Measurements from ENCODE around the gene ENO3.

DNA sequence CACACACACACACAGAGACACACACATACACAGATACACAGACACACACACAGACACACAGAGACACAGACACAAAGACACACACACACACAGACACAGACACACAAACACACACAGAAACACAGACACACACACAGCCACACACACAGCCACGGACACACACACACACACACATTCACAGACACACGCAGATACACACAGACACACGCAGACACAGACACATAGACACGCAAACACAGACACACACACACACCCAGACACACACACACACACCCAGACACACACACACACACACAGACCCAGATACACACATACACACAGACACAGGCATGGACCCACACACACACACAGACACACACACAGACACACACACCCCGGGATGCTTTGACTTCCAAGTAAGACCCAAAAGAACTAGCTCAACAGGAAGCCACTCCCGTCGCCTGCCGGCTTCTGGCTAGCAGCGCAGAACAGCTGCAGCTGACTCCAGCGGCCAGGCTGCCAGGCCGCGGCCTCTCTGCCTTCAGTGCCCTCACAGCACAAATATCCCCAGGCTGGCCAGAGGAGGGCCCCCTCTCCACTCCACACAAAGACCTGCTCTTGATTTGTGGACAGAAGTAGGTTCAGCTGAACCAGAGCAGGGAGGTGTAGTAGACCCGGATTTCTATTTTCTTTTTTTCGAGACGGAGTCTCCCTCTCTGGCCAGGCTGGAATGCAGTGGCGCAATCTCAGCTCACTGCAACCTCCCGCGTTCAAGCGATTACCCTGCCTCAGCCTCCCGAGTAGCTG, 42.0 kb upstream of the ENO3 start:
- TF ChIP-seq, protein P1, sequence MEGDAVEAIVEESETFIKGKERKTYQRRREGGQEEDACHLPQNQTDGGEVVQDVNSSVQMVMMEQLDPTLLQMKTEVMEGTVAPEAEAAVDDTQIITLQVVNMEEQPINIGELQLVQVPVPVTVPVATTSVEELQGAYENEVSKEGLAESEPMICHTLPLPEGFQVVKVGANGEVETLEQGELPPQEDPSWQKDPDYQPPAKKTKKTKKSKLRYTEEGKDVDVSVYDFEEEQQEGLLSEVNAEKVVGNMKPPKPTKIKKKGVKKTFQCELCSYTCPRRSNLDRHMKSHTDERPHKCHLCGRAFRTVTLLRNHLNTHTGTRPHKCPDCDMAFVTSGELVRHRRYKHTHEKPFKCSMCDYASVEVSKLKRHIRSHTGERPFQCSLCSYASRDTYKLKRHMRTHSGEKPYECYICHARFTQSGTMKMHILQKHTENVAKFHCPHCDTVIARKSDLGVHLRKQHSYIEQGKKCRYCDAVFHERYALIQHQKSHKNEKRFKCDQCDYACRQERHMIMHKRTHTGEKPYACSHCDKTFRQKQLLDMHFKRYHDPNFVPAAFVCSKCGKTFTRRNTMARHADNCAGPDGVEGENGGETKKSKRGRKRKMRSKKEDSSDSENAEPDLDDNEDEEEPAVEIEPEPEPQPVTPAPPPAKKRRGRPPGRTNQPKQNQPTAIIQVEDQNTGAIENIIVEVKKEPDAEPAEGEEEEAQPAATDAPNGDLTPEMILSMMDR (IDR thresholded peaks at IDR 0.05; ENCODE audit: poor library complexity), result peak; percentile 88
- TF ChIP-seq EZH2phosphoT487 (IDR thresholded peaks at IDR 0.05; ENCODE audit: low read depth, severe bottlenecking, unreplicated experiment), result no peak
